K562 (cell line): ENCODE measurements around the gene GADL1.

Experiments
- ETS1 ChIP-seq: conservative IDR thresholded peaks from 2 replicates; pipeline ENCODE4 v1.6.1; 2011; ENCODE audit warnings: low read depth, mild to moderate bottlenecking, low read length; ENCODE audit not compliant: control insufficient read depth
- POLR2AphosphoS5 ChIP-seq: IDR thresholded peaks from 2 replicates; pipeline ENCODE4 v1.6.1; 2011; ENCODE audit warnings: mild to moderate bottlenecking, low read depth, low read length, moderate library complexity; ENCODE audit not compliant: control insufficient read depth, insufficient read depth
- SNIP1 ChIP-seq: fragments of 450-650 bp; IDR thresholded peaks from 2 replicates; pipeline ENCODE4 v1.7.1; 2017; ENCODE audit warnings: low read depth, mild to moderate bottlenecking
- TAF1 ChIP-seq: IDR thresholded peaks from 2 replicates; pipeline ENCODE4 v1.6.1; 2011; ENCODE audit warnings: mild to moderate bottlenecking, low read length, moderate library complexity; ENCODE audit not compliant: insufficient read depth, control insufficient read depth, severe bottlenecking; ENCODE audit errors: extremely low read depth
- TCFL5 ChIP-seq: fragments of 250-450 bp; sonication (Bioruptor Pico); conservative IDR thresholded peaks from 2 replicates; pipeline ENCODE4 v1.6.1; 2021; ENCODE audit warnings: mild to moderate bottlenecking, moderate library complexity, matching md5 sums

GRCh38 chr3:30878862-30879261 is 15.6 kb downstream of the GADL1 start:
- TF ChIP-seq TAF1 (no peak), SNIP1 (no peak), TCFL5 (no peak), POLR2AphosphoS5 (no peak), ETS1 (no peak)
